WERI-Rb-1 (cell line): ENCODE data around the gene B3GLCT.

Experiments
- DNase-seq: peaks from one replicate; pipeline ENCODE4 v3.0.0-alpha.2; 2020
- H3K27ac ChIP-seq: fragments of 250-450 bp; sonication (Bioruptor Pico); 2 replicates; pipeline ENCODE4 v1.5.1; 2020; ENCODE audit warnings: mild to moderate bottlenecking, moderate library complexity
- H3K27me3 ChIP-seq: fragments of 250-450 bp; sonication (Bioruptor Pico); 2 replicates; pipeline ENCODE4 v1.5.1; 2021; ENCODE audit warnings: mild to moderate bottlenecking, low read depth, moderate library complexity; ENCODE audit not compliant: insufficient read depth, severe bottlenecking
- H3K36me3 ChIP-seq: fragments of 250-450 bp; sonication (Bioruptor Pico); 2 replicates; pipeline ENCODE4 v1.5.1; 2020; ENCODE audit warnings: mild to moderate bottlenecking, moderate library complexity
- H3K4me3 ChIP-seq: 2 replicates; pipeline ENCODE4 v1.5.1; 2011; ENCODE audit warnings: low read depth, mild to moderate bottlenecking, control low read depth, low read length
- H3K9me3 ChIP-seq: fragments of 250-450 bp; sonication (Bioruptor Pico); 2 replicates; pipeline ENCODE4 v1.5.1; 2021; ENCODE audit warnings: mild to moderate bottlenecking, moderate library complexity; ENCODE audit not compliant: severe bottlenecking
- TF ChIP-seq, protein P1 (sequence below): IDR thresholded peaks from 2 replicates; pipeline ENCODE4 v1.5.1; 2011; ENCODE audit warnings: low read depth, mild to moderate bottlenecking, control low read depth, inconsistent platforms, low read length

The B3GLCT gene

DNA sequence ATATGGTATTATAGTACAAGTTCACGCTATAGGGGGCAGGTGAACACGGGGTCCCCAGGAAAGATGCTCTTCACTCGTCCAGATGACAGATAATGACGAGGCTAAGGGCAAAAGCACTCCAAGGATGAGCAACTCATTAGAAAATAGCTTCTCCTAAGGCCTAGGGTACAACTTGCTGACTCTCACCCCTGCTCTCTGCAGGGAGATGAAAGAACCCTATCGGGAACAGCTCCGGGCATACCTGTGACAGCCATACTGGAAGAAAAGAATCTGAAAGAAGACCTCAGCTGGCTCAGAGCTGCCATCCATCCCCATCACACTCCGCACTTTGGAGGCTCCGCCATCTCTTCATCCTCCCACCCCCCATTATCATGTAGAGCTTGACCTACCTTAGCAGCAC lies 20.5 kb upstream of the B3GLCT start:
- Histone ChIP-seq H3K9me3 (no peaks in the 10 kb centered on the region), H3K27ac (no peak overlapping the region), H3K27me3 (no peaks in the 10 kb centered on the region), H3K36me3 (no peaks in the 10 kb centered on the region), H3K4me3 (no peak overlapping the region)
- DNase-seq: no peak
- TF ChIP-seq, protein P1, sequence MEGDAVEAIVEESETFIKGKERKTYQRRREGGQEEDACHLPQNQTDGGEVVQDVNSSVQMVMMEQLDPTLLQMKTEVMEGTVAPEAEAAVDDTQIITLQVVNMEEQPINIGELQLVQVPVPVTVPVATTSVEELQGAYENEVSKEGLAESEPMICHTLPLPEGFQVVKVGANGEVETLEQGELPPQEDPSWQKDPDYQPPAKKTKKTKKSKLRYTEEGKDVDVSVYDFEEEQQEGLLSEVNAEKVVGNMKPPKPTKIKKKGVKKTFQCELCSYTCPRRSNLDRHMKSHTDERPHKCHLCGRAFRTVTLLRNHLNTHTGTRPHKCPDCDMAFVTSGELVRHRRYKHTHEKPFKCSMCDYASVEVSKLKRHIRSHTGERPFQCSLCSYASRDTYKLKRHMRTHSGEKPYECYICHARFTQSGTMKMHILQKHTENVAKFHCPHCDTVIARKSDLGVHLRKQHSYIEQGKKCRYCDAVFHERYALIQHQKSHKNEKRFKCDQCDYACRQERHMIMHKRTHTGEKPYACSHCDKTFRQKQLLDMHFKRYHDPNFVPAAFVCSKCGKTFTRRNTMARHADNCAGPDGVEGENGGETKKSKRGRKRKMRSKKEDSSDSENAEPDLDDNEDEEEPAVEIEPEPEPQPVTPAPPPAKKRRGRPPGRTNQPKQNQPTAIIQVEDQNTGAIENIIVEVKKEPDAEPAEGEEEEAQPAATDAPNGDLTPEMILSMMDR: no peak

GRCh38 chr13:31179754-31180153 lies 20.0 kb upstream of the B3GLCT start:
- no peaks in the 10 kb centered on the region for H3K9me3 ChIP-seq
- no peaks in the 10 kb centered on the region for H3K36me3 ChIP-seq
- no peak for DNase-seq
- no peaks in the 10 kb centered on the region for H3K27me3 ChIP-seq
- TF ChIP-seq, protein P1: no peak
- no peak overlapping the region for H3K27ac ChIP-seq
- no peak overlapping the region for H3K4me3 ChIP-seq

- Histone ChIP-seq H3K4me3 (no peak overlapping the region), H3K9me3 (no peaks in the 10 kb centered on the region), H3K27me3 (no peaks in the 10 kb centered on the region), H3K36me3 (no peaks in the 10 kb centered on the region), H3K27ac (no peak overlapping the region)
- DNase-seq: no peak
- TF ChIP-seq, protein P1: no peak
These were observed 16.8 kb upstream of the B3GLCT start for GRCh38 chr13:31182987-31183386.

GRCh38 chr13:31184451-31184850 lies 15.3 kb upstream of the B3GLCT start:
- H3K27me3 ChIP-seq: no peaks in the 10 kb centered on the region
- TF ChIP-seq, protein P1: no peak
- H3K27ac ChIP-seq: no peak overlapping the region
- no peaks in the 10 kb centered on the region for H3K36me3 ChIP-seq
- H3K4me3 ChIP-seq: no peak overlapping the region
- H3K9me3 ChIP-seq: no peaks in the 10 kb centered on the region
- no peak for DNase-seq

GRCh38 chr13:31184981-31185645 lies 14.7 kb upstream of the B3GLCT start:
- H3K4me3 ChIP-seq: no peak overlapping the region
- no peaks in the 10 kb centered on the region for H3K27me3 ChIP-seq
- no peaks in the 10 kb centered on the region for H3K9me3 ChIP-seq
- DNase-seq: no peak
- H3K36me3 ChIP-seq: no peaks in the 10 kb centered on the region
- TF ChIP-seq, protein P1: no peak
- no peak overlapping the region for H3K27ac ChIP-seq

DNA sequence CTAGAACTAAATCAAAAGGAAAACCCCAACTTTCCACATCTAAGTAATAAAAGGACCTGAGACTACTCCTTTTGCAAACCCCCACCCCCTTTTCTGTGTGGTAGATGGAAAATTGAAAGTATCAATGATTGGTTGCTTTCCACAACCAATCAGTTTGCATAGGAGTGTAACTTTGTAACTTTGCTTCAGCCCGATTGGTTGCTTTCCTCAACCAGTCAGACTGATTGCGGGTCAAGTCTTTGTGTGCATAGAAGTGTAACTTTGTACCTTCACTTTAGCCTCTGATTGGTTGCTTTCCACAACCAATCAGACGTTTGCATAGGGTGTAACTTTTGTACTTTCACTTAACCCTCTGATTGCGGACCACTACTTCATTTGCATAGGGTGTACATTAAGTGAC lies 8.0 kb upstream of the B3GLCT start:
- no peak for DNase-seq
- Histone ChIP-seq H3K36me3 (no peaks in the 10 kb centered on the region), H3K27me3 (no peaks in the 10 kb centered on the region), H3K27ac (no peak overlapping the region), H3K9me3 (no peaks in the 10 kb centered on the region), H3K4me3 (no peak overlapping the region)
- TF ChIP-seq, protein P1: no peak
